Right ventricle myocardium inferior (tissue), 1 donor: ENCODE data around the gene TMEM220. TPM values are rescaled to one million over a fixed set of nuclear protein-coding genes. Genes with fewer than 3 reads are reported as not detected.

ENCODE experiments used
- ATAC-seq: fragments of 200-7000 bp; cut with Tn5 transposase; one replicate; pipeline ENCODE4 v1.9.1; 2020; ENCODE audit warnings: mild to moderate bottlenecking, moderate library complexity
- DNase-seq: peaks from one replicate; pipeline ENCODE4 v3.0.0; 2021; ENCODE audit errors: missing footprints
- intact Hi-C: fragments of 100-400 bp; cut with DNase I; formaldehyde crosslinking; loops from one replicate; pipeline ENCODE4 v1.11.0; 2022
- total RNA-seq: library from RNA; stranded (reverse); fragmentation: NEBNext Ultra II Directional; extraction: Animal tissue kit (Norgen Biotek cat#: 25700); gene quantifications from one replicate; pipeline ENCODE4 v1.2.1, GENCODE V29; 2021
- donor health status: DM: no; HTN: yes; CAD: no; lungs with severe emphysema.

TMEM220 gene
- total RNA-seq, 1 donor from 2014 or later: 9.8 TPM

GRCh38 chr17:10756619-10757018 is 26.8 kb upstream of the TMEM220 start:
- intact Hi-C loops: no loop called here
- DNase-seq: no peak
- no peak for ATAC-seq

- ATAC-seq: no peak
- intact Hi-C loops: no loop called here
- DNase-seq: no peak
Observed at GRCh38 chr17:10756185-10756584, 26.4 kb upstream of the TMEM220 start.

- intact Hi-C loops: no loop called here
- no peak for DNase-seq
- no peak for ATAC-seq
Observed at GRCh38 chr17:10755592-10756127, 25.8 kb upstream of the TMEM220 start.

GRCh38 chr17:10754861-10755591 is 25.2 kb upstream of the TMEM220 start:
- intact Hi-C loops: no loop called here
- peak; percentile 37 for ATAC-seq

GRCh38 chr17:10754109-10754508 is 24.3 kb upstream of the TMEM220 start:
- no peak for ATAC-seq
- intact Hi-C loops: no loop called here
- no peak for DNase-seq

More at GRCh38 chr17:10754861-10755591, 25.2 kb upstream of the TMEM220 start:
- DNase-seq: no peak

- intact Hi-C loops: no loop called here
- DNase-seq (no peak), ATAC-seq (no peak)
Observed at GRCh38 chr17:10752696-10753095, 22.9 kb upstream of the TMEM220 start.

- intact Hi-C loops: no loop called here
- DNase-seq: no peak
- no peak for ATAC-seq
Observed at GRCh38 chr17:10751563-10751962, 21.7 kb upstream of the TMEM220 start.

GRCh38 chr17:10750210-10750609 is 20.4 kb upstream of the TMEM220 start:
- DNase-seq: no peak
- ATAC-seq: no peak
- intact Hi-C loops: no loop called here

- no peak for DNase-seq
- ATAC-seq: no peak
- intact Hi-C loops: no loop called here
Observed at GRCh38 chr17:10748531-10749181, 18.8 kb upstream of the TMEM220 start.

GRCh38 chr17:10745231-10745630 is 15.4 kb upstream of the TMEM220 start:
- ATAC-seq: no peak
- intact Hi-C loops: no loop called here
- DNase-seq: no peak

GRCh38 chr17:10744501-10745000 is 14.7 kb upstream of the TMEM220 start:
- intact Hi-C loops: no loop called here
- ATAC-seq: no peak
- no peak for DNase-seq

GRCh38 chr17:10743316-10744009 is 13.6 kb upstream of the TMEM220 start:
- DNase-seq: no peak
- intact Hi-C loops: no loop called here
- ATAC-seq: peak; percentile 74

GRCh38 chr17:10742431-10742830 is 12.6 kb upstream of the TMEM220 start:
- ATAC-seq (no peak), DNase-seq (no peak)
- intact Hi-C loops: no loop called here

GRCh38 chr17:10741416-10742135 is 11.8 kb upstream of the TMEM220 start:
- intact Hi-C loops: no loop called here
- DNase-seq (no peak), ATAC-seq (no peak)

GRCh38 chr17:10739386-10739785 is 9.6 kb upstream of the TMEM220 start:
- DNase-seq (no peak), ATAC-seq (no peak)
- intact Hi-C loops: loop anchor here (10.0 kb wide), 2 partner anchors 55 to 405 kb away; no protein-coding TSS in a partner anchor

- ATAC-seq (peak; percentile 33), DNase-seq (no peak)
- intact Hi-C loops: loop anchor here (10.0 kb wide), 2 partner anchors 56 to 406 kb away; no protein-coding TSS in a partner anchor
Observed at GRCh38 chr17:10738521-10739258, 8.9 kb upstream of the TMEM220 start.

GRCh38 chr17:10737736-10738135 is 7.9 kb upstream of the TMEM220 start:
- DNase-seq (no peak), ATAC-seq (no peak)
- intact Hi-C loops: loop anchor here (1.0 to 10.0 kb wide), 3 partner anchors 57 to 407 kb away; no protein-coding TSS in a partner anchor

GRCh38 chr17:10737168-10737622 is 7.4 kb upstream of the TMEM220 start:
- ATAC-seq (peak; percentile 80), DNase-seq (no peak)
- intact Hi-C loops: loop anchor here (1.0 to 10.0 kb wide), 3 partner anchors 58 to 408 kb away; no protein-coding TSS in a partner anchor
